ENCODE data around the gene MAF. TPM values are rescaled to one million over a fixed set of nuclear protein-coding genes. Genes with fewer than 3 reads are reported as not detected.
A peak's percentile ranks its signal among the peaks of the same experiment; 100 is the strongest.

Gene MAF
- total RNA-seq, 1 donor from 2014 or later: 11.5 TPM

DNA sequence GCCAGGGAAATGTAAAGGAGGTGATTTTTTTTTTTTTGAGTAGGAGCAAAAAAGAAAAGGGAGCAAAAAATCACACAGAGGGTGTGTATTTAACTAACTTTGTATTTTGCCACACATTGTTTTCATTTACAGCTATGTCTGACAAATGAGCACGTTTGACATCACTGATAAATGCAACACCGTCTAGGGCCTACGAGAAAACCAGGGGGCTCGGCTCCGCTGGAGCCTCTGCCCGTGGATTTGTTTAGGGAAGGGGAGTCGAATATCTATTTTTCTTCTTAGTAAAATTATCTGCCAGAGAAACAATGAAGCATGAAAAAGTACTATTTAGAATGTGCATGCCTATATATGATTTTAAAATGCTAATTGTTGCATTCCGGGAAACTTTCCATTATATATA lies 6.8 kb downstream of the MAF start:
- H3K27me3 ChIP-seq (ENCODE audit: low read depth): peaks cover 9% of the 10 kb centered on the region
- no peak for DNase-seq
- peak overlapping the region; percentile 79 for H3K4me3 ChIP-seq
- H3K4me1 ChIP-seq: peaks cover 40% of the 10 kb centered on the region
- intact Hi-C loops (cut with micrococcal nuclease): no loop called here
- H3K36me3 ChIP-seq: no peaks in the 10 kb centered on the region
- H3K27ac ChIP-seq (replicated peaks): peak overlapping the region; percentile 95
- TF ChIP-seq, protein P1, sequence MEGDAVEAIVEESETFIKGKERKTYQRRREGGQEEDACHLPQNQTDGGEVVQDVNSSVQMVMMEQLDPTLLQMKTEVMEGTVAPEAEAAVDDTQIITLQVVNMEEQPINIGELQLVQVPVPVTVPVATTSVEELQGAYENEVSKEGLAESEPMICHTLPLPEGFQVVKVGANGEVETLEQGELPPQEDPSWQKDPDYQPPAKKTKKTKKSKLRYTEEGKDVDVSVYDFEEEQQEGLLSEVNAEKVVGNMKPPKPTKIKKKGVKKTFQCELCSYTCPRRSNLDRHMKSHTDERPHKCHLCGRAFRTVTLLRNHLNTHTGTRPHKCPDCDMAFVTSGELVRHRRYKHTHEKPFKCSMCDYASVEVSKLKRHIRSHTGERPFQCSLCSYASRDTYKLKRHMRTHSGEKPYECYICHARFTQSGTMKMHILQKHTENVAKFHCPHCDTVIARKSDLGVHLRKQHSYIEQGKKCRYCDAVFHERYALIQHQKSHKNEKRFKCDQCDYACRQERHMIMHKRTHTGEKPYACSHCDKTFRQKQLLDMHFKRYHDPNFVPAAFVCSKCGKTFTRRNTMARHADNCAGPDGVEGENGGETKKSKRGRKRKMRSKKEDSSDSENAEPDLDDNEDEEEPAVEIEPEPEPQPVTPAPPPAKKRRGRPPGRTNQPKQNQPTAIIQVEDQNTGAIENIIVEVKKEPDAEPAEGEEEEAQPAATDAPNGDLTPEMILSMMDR (IDR thresholded peaks at IDR 0.05; ENCODE audit: borderline replicate concordance): no peak
- no peaks in the 10 kb centered on the region for H3K9me3 ChIP-seq (replicated peaks)

DNA sequence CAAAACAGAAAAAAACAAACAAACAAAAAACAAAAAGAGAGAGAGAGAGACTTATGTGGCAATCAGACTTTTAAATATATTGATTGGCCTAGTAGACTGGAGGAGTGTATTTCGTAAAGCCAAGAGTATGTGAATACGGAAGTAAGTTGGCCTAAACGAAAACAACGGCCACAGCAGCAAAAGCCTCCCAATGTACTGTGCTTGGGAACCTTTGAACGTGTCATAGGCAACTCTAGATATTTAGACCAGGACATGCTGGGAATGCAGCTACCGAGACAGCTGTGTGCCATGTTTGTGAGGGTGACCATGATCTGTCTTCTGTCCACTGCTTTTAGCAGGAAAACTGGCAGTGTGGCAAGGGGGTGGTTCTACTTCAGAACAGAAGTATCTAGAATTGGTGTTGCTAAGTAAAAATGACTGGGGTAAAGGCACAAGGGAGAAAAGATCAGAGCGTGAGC lies 7.4 kb downstream of the MAF start:
- Histone ChIP-seq H3K27me3 (ENCODE audit: low read depth) (peaks cover 15% of the 10 kb centered on the region), H3K9me3 (replicated peaks) (no peaks in the 10 kb centered on the region), H3K36me3 (no peaks in the 10 kb centered on the region), H3K4me3 (peak overlapping the region; percentile 79), H3K4me1 (peaks cover 42% of the 10 kb centered on the region), H3K27ac (replicated peaks) (peak overlapping the region; percentile 95)
- intact Hi-C loops (cut with micrococcal nuclease): no loop called here
- TF ChIP-seq, protein P1 (IDR thresholded peaks at IDR 0.05; ENCODE audit: borderline replicate concordance): no peak
- no peak for DNase-seq

DNA sequence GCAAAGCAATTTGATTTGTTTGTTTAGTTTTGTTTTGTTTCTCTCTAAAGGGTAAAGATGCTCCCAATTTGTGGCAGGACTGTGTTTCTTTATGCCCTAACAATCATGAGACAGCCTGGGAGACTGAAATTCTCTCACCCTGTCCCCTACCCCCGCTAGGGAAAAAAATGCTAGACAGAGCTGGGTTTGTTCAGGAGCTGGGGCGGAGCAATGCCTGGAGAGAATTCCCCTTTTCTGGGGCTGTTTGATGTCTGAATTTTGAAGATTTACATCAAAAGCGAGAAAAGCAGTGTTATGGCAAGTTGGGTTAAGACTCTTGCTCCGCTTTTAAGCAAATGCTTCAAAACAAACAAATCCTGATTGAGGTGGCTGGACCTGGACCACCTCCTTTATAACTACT lies 8.4 kb downstream of the MAF start:
- intact Hi-C loops (cut with micrococcal nuclease): no loop called here
- peaks cover 15% of the 10 kb centered on the region for H3K27me3 ChIP-seq (ENCODE audit: low read depth)
- H3K27ac ChIP-seq (replicated peaks): peak overlapping the region; percentile 95
- no peaks in the 10 kb centered on the region for H3K9me3 ChIP-seq (replicated peaks)
- H3K4me3 ChIP-seq: peak overlapping the region; percentile 79
- H3K36me3 ChIP-seq: no peaks in the 10 kb centered on the region
- TF ChIP-seq, protein P1 (IDR thresholded peaks at IDR 0.05; ENCODE audit: borderline replicate concordance): no peak
- no peak for DNase-seq
- H3K4me1 ChIP-seq: peaks cover 38% of the 10 kb centered on the region

DNA sequence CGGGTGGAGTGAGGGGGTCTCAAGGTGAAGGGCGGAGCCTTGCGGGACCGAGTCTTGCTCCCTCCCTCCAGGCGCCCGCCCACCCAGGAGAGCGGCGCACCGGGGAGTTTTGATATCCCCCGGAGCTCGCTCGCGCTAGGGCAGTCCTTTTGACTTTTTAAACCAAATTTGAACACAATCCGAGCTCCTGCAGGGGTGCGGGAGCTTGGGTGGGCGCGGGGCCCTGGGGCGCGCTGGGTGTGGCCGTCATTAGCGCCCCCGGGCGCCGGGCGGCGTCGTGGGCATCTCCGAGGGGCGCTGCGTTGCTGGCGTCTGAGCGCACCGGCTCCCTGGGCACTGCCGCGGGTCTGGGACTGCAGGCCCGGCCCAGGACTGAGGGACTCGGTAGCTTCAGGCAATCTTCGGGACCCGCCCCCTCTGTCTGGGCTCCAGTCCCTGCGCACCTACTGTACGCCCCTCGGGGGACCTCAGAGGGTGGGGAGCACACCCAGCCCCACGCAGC lies 10.9 kb downstream of the MAF start:
- intact Hi-C loops (cut with micrococcal nuclease): no loop called here
- Histone ChIP-seq H3K9me3 (replicated peaks) (no peaks in the 10 kb centered on the region), H3K27me3 (ENCODE audit: low read depth) (peaks cover 15% of the 10 kb centered on the region), H3K4me3 (peak overlapping the region; percentile 65), H3K27ac (replicated peaks) (peak overlapping the region; percentile 95), H3K4me1 (peaks cover 30% of the 10 kb centered on the region), H3K36me3 (no peaks in the 10 kb centered on the region)
- TF ChIP-seq, protein P1 (IDR thresholded peaks at IDR 0.05; ENCODE audit: borderline replicate concordance): no peak
- peak; percentile 22 for DNase-seq

DNA sequence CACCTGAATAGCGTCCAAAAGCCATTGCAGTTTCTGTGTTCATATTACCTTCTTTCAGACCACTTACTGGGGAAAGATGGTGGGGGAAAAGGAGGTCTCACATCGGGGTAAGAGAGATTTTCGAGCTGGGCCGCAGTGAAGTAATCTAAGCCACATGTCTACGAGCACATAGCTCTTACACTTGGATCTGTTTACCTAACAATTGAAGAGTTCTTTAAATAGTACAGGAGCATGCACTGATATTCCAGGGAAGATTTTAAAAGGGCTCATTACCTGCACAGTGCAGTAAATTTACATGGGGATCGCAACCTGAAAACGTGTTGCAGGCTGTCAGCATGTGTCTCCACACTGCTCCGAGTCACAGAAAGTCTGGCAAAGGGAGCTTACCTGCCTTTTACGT lies 12.6 kb downstream of the MAF start:
- TF ChIP-seq, protein P1 (IDR thresholded peaks at IDR 0.05; ENCODE audit: borderline replicate concordance): no peak
- Histone ChIP-seq H3K4me1 (peaks cover 20% of the 10 kb centered on the region), H3K9me3 (replicated peaks) (no peaks in the 10 kb centered on the region), H3K27ac (replicated peaks) (no peak overlapping the region), H3K27me3 (ENCODE audit: low read depth) (peaks cover 22% of the 10 kb centered on the region), H3K36me3 (no peaks in the 10 kb centered on the region), H3K4me3 (no peak overlapping the region)
- DNase-seq: no peak
- intact Hi-C loops (cut with micrococcal nuclease): no loop called here

Measured in left ventricle myocardium inferior (tissue), 1 donor.